ENCODE measurements around the gene SPEM1. TPM values are rescaled to one million over a fixed set of nuclear protein-coding genes. Genes with fewer than 3 reads are reported as not detected.

Gene SPEM1
- polyA plus RNA-seq, 4 donors, result 0.09 TPM; not detected in 3

- DNase-seq (ENCODE audit: low read depth in 4 of 4, low spot score in 3 of 4), result no peak
Observed at GRCh38 chr17:7398612-7399011, 21.5 kb upstream of the SPEM1 start.

DNA sequence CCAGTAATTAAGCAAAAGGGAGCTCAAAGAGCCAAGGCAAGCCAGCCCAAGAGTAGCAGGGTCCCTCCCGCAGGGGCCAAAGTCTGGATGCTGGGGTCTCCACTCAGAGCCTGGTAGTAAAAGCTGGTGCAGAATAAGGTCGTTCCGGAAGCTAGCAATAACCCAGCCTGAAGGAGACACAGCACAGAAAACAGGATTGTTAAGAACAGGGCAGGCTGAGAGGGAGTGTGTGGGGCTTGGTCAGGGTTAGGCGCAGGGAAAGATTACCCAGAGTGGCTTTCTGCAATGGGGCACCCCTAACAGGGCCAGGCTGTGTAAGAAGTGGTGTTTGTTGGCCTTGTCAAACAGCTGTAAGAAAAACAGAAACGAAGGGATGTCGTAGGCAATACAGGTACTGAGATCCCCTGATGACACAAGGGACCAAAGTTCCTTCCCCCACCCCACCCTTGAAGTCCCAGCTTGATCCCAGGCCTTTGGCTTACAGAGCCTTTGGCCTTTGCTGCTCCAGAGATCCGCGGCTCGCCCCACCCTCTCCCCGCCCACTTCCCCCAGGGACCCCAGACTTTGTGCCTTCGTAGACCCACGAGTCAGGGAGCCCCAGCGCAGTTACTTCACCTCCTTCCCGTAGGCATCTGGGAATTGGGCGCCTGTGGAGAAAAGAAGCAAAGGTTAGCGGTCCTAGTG, 16.9 kb upstream of the SPEM1 start:
- DNase-seq (ENCODE audit: low read depth in 4 of 4, low spot score in 3 of 4), result no peak

GRCh38 chr17:7403727-7403976, 16.5 kb upstream of the SPEM1 start:
- DNase-seq (ENCODE audit: low read depth in 4 of 4, low spot score in 3 of 4), result no peak

- peak; percentile 95 to 100 (median 99) for DNase-seq (ENCODE audit: low read depth in 4 of 4, low spot score in 3 of 4)
Observed at GRCh38 chr17:7403977-7404736, 16.0 kb upstream of the SPEM1 start, which contains the start of gene TMEM256. Gene TMEM256, minus strand, starts transcription at chr17:7404097. Its CDS starts 13 bp downstream, at chr17:7404084.

DNA sequence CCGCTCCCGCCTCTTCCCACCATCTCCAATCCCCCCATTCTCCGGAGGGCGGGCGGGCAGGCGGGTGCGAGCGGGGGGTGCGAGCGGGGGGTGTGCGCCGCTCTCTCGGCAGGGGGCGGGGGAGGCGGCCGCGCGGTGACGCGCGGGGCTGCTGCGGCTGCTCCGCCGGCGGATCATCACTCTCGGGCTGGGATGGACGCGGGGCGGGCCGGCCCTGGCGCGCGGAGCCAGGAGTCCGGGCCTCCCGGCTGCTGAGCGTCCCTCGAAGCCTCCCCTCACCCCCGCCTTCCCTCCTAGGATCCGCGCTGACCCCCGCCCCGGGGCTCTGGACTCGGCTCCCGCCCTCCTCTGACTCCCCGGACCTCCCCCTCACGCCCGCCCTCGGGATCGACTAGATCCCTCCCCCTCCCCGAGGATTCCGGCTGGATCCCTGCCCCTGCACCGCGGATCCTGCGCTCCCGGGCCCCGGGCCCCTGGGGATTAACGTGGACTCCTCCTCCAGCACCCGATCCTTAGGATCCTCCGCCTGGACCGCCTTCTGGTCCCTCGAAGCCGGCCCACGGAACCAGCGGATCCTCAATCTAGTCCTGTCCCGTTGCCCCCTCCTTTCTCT, 15.3 kb upstream of the SPEM1 start:
- no peak for DNase-seq (ENCODE audit: low read depth in 4 of 4, low spot score in 3 of 4)

- DNase-seq (ENCODE audit: low read depth in 4 of 4, low spot score in 3 of 4), result no peak
Observed at GRCh38 chr17:7405350-7406234, 14.5 kb upstream of the SPEM1 start.

DNA sequence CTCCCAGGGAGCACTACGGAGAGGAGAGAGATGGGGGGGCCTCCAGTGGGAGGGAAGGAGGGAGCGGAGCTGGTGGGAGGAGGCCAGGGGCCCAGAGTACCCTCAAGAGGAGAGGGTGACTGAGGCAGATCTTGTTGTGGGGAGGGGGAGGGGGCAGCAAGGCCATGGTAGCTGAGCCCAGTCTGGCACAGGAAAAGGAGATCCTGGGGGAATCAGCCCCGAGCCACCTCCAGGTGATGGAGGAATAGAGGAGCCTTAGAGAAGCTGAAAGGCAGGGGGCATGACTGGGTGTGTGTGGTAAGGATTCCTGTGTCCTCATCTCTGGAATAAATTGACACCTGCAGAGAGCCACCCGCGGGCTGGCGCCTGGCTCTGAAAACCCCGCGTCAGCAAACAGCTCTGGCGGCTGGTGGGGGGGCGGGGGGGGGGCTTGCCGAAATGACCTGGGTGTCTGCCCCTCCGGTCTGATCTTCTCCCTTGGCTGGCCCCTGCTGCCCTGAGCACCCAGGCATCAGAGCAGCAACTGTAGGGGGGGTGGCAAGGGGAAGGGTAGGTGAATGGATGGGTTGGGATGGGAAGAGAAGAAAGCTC, 13.8 kb upstream of the SPEM1 start:
- DNase-seq (ENCODE audit: low read depth in 4 of 4, low spot score in 3 of 4), result no peak

DNA sequence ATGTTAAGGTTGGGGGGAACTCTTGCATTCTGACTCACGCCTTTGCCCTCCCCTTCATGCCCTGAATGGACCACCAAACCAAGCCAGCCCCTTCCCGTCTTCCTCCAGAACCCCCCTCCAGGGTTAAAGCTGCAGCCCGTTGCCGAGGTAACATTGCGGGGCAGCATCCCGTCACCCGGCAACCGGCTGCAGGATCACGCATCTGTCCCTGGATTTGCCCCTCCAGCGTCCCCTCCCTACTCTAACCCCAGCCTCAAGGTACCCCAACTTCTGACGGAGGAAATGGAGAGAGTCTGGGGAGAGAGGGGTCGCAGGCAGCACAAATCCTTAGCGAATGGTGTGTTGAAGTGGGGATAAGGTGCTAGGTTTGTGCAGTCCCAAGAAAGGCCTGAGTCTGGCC, 13.0 kb upstream of the SPEM1 start:
- no peak for DNase-seq (ENCODE audit: low read depth in 4 of 4, low spot score in 3 of 4)

- DNase-seq (ENCODE audit: low read depth in 4 of 4, low spot score in 3 of 4), result no peak
Observed at GRCh38 chr17:7407485-7408251, 12.5 kb upstream of the SPEM1 start, which contains the start of gene NLGN2. Gene NLGN2, plus strand, starts transcription at chr17:7407845. Its CDS starts 411 bp downstream, at chr17:7408256.

GRCh38 chr17:7408252-7408727, 11.8 kb upstream of the SPEM1 start:
- no peak for DNase-seq (ENCODE audit: low read depth in 4 of 4, low spot score in 3 of 4)

DNA sequence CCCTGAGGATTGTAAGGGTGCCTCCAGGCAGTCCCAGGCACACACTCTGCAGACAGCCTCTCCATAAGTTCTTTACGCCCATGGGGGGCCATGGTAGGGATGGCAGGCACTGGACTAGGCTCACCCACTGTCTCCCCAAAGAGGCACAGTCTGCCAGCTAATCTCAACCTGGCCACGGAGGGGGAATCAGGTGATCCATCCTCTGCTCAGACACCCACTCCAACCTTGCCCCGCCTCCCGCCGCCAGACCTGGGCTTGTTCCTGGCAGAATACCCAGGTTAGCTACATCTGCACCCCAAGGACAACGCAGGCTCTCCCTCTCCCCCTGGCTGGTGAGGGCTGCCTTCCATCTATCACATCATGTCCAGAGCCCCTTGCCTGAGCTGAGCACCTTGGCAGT, 11.3 kb upstream of the SPEM1 start:
- no peak for DNase-seq (ENCODE audit: low read depth in 4 of 4, low spot score in 3 of 4)

GRCh38 chr17:7409716-7410115, 10.4 kb upstream of the SPEM1 start:
- DNase-seq (ENCODE audit: low read depth in 4 of 4, low spot score in 3 of 4), result no peak

GRCh38 chr17:7410634-7411426, 9.3 kb upstream of the SPEM1 start:
- no peak for DNase-seq (ENCODE audit: low read depth in 4 of 4, low spot score in 3 of 4)

DNA sequence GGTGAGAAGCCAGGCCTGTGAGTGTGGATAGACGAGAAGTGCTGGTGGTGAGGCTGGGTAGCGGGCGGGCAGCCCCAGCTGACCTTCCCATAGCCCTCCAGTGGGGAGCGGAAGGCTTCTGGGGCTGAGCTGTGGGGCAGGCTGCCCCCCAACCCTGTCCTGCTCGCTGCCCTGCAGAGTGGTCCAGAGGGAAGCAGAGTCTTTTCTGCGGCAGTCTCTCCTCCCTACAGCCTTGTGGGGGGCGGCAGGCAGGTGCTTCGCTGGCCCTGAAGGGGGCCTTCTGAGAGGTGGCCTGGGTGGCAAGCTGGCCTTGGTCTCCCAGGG, 8.7 kb upstream of the SPEM1 start:
- DNase-seq (ENCODE audit: low read depth in 4 of 4, low spot score in 3 of 4), result no peak

GRCh38 chr17:7413346-7413985, 6.7 kb upstream of the SPEM1 start:
- DNase-seq (ENCODE audit: low read depth in 4 of 4, low spot score in 3 of 4), result no peak

DNA sequence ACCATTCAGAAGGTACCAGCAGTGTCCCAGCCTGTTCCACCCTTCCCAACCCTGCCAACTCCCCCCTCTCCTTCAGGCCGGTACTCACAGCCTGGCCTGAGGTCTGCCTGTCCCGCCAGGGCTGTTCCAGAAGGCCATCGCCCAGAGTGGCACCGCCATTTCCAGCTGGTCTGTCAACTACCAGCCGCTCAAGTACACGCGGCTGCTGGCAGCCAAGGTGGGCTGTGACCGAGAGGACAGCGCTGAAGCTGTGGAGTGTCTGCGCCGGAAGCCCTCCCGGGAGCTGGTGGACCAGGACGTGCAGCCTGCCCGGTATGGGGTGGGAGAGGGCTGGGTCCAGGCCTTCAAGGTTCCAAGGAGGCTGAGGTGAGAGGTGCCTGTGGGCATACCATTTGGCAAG, 5.3 kb upstream of the SPEM1 start:
- DNase-seq (ENCODE audit: low read depth in 4 of 4, low spot score in 3 of 4), result no peak

- no peak for DNase-seq (ENCODE audit: low read depth in 4 of 4, low spot score in 3 of 4)
Observed at GRCh38 chr17:7415784-7416183, 4.3 kb upstream of the SPEM1 start.

DNA sequence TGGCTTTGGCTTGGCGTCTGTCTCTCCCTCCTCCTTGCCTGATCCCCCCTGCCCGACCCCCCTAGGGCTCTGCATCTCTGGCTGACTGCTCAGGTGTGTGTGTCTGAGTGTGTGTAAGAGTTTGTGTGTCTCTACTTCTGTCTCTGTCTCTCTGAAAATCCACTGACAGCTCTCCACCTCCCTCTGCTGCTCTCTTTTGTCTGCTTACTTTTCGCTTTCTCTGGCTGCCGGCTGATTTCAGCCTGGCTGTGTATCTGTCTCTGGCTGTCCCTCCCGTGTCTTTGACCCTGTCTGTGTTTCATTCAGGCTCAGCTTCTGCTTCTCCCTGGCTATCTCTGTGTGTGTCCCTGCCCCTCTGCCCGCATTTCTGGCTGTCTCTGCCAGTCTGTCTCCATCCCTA, 3.8 kb upstream of the SPEM1 start:
- DNase-seq (ENCODE audit: low read depth in 4 of 4, low spot score in 3 of 4), result no peak

Data from right renal pelvis (tissue), 4 donors.